ENCODE measurements around the gene DHFR. TPM values are rescaled to one million over a fixed set of nuclear protein-coding genes. Genes with fewer than 3 reads are reported as not detected.
A peak's percentile ranks its signal among the peaks of the same experiment; 100 is the strongest.

DHFR gene
- total RNA-seq (ENCODE audit: unreplicated experiment) = 23.5 TPM
- long read RNA-seq, transcript DHFR-201 (6 exons, 3,917 nt) = major isoform, 6 of 8 reads
- long read RNA-seq, partial matches to known transcripts = 0 of 8 reads
- long read RNA-seq, other reads (novel, unspliced or antisense) = 1 of 8 reads

DNA sequence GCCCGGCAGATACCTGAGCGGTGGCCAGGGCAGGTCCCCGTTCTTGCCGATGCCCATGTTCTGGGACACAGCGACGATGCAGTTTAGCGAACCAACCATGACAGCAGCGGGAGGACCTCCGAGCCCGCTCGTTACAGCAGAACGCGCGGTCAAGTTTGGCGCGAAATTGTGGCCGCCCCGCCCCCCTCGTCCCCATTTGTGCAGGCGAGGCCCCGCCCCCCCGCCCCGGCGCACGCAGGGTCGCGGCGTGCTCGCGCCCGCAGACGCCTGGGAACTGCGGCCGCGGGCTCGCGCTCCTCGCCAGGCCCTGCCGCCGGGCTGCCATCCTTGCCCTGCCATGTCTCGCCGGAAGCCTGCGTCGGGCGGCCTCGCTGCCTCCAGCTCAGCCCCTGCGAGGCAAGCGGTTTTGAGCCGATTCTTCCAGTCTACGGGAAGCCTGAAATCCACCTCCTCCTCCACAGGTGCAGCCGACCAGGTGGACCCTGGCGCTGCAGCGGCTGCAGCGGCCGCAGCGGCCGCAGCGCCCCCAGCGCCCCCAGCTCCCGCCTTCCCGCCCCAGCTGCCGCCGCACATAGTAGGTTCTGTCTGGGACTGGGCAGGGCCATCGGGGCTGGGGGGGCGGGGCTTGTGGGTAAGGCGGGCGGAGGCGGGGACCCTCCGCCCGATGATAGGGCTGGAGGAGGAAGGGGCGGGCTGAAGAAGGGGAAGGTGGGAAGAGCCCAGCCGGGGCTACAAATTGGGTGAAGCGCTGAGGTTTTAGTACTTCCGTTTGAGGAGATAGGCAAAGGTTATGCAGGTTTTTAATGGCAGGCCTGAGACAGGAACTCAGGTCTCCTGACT, at the start of gene DHFR, which contains the start of gene MSH3:
TSS of gene DHFR (minus strand) at position 593 of the 840 bp plus-strand sequence. CDS start at position 99, 494 bp downstream.
TSS of gene MSH3 (plus strand) at position 262 of the 840 bp plus-strand sequence. CDS start at position 338, 76 bp downstream.
- Mint-ChIP-seq H3K27me3 (ENCODE audit: unreplicated experiment) (peaks cover 3% of the 10 kb centered on the region), H3K4me1 (ENCODE audit: low read depth, unreplicated experiment) (peaks cover 8% of the 10 kb centered on the region), H3K9me3 (ENCODE audit: unreplicated experiment) (no peaks in the 10 kb centered on the region), H3K27ac (ENCODE audit: unreplicated experiment) (peak within 1 kb of the TSS; percentile 92), H3K4me3 (ENCODE audit: unreplicated experiment) (peak within 1 kb of the TSS; percentile 99), H3K36me3 (ENCODE audit: unreplicated experiment) (no peaks in the 10 kb centered on the region)
- DNase-seq = peak; percentile 92
- TF ChIP-seq CTCF (IDR thresholded peaks at IDR 0.05; ENCODE audit: partially characterized antibody, unreplicated experiment) = no peak

DNA sequence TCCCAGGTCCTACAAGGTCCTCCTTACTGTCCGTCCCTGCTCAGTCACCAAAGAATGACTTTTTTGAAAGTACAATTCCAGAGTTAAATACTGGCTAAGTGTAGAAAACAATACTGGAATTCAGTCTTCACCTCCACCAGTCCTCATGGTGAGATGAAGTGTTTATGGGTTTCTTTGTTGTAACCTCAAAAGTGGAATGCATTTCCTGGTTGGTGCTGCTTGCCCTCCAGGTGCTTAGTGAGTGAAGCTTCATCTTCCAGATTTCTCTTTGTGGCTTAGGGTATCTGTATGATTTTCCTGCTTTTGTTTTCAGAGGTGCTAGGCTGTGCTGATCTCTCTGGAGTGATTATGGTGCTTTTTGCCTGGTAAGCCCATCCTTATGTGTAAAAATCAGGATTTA, 49.4 kb upstream of the DHFR start:
- no peak for TF ChIP-seq CTCF (IDR thresholded peaks at IDR 0.05; ENCODE audit: partially characterized antibody, unreplicated experiment)
- Mint-ChIP-seq H3K27ac (ENCODE audit: unreplicated experiment) (no peak overlapping the region), H3K4me3 (ENCODE audit: unreplicated experiment) (no peak overlapping the region), H3K4me1 (ENCODE audit: low read depth, unreplicated experiment) (peaks cover 3% of the 10 kb centered on the region), H3K9me3 (ENCODE audit: unreplicated experiment) (peaks cover 1% of the 10 kb centered on the region), H3K36me3 (ENCODE audit: unreplicated experiment) (no peaks in the 10 kb centered on the region), H3K27me3 (ENCODE audit: unreplicated experiment) (no peaks in the 10 kb centered on the region)
- no peak for DNase-seq

- DNase-seq = no peak
- H3K27me3 Mint-ChIP-seq (ENCODE audit: unreplicated experiment) = no peaks in the 10 kb centered on the region
- H3K4me3 Mint-ChIP-seq (ENCODE audit: unreplicated experiment) = no peak overlapping the region
- no peak for TF ChIP-seq CTCF (IDR thresholded peaks at IDR 0.05; ENCODE audit: partially characterized antibody, unreplicated experiment)
- H3K9me3 Mint-ChIP-seq (ENCODE audit: unreplicated experiment) = peaks cover 1% of the 10 kb centered on the region
- no peak overlapping the region for H3K27ac Mint-ChIP-seq (ENCODE audit: unreplicated experiment)
- no peaks in the 10 kb centered on the region for H3K36me3 Mint-ChIP-seq (ENCODE audit: unreplicated experiment)
- peaks cover 3% of the 10 kb centered on the region for H3K4me1 Mint-ChIP-seq (ENCODE audit: low read depth, unreplicated experiment)
These were observed 49.0 kb upstream of the DHFR start for GRCh38 chr5:80703747-80704146.

DNA sequence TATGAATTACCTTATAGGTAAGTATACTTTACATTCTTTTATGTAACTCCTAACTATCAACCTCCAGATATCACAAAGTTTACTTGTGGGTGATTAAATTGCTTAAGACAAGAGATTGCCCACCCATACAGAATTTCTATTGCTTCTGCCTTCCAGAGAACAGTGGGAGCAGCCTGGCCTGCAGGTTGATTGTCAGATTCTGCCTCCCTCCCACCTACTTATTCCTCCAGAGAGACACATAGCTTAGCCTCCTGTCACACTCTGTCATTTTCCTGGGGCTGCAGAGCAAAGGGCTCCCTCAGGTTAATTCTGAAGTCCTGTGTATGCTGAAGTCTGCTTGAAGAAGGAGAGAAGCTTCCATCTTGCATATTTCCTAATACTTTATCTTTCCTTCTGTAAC, 48.5 kb upstream of the DHFR start:
- H3K27me3 Mint-ChIP-seq (ENCODE audit: unreplicated experiment) = no peaks in the 10 kb centered on the region
- H3K4me1 Mint-ChIP-seq (ENCODE audit: low read depth, unreplicated experiment) = peaks cover 3% of the 10 kb centered on the region
- no peak for DNase-seq
- TF ChIP-seq CTCF (IDR thresholded peaks at IDR 0.05; ENCODE audit: partially characterized antibody, unreplicated experiment) = no peak
- no peaks in the 10 kb centered on the region for H3K36me3 Mint-ChIP-seq (ENCODE audit: unreplicated experiment)
- H3K9me3 Mint-ChIP-seq (ENCODE audit: unreplicated experiment) = peaks cover 1% of the 10 kb centered on the region
- H3K27ac Mint-ChIP-seq (ENCODE audit: unreplicated experiment) = no peak overlapping the region
- H3K4me3 Mint-ChIP-seq (ENCODE audit: unreplicated experiment) = no peak overlapping the region

GRCh38 chr5:80701597-80701996, 46.8 kb upstream of the DHFR start:
- TF ChIP-seq CTCF (IDR thresholded peaks at IDR 0.05; ENCODE audit: partially characterized antibody, unreplicated experiment) = no peak
- Mint-ChIP-seq H3K9me3 (ENCODE audit: unreplicated experiment) (peaks cover 1% of the 10 kb centered on the region), H3K4me3 (ENCODE audit: unreplicated experiment) (no peak overlapping the region), H3K27ac (ENCODE audit: unreplicated experiment) (no peak overlapping the region), H3K27me3 (ENCODE audit: unreplicated experiment) (no peaks in the 10 kb centered on the region), H3K36me3 (ENCODE audit: unreplicated experiment) (no peaks in the 10 kb centered on the region), H3K4me1 (ENCODE audit: low read depth, unreplicated experiment) (peaks cover 3% of the 10 kb centered on the region)
- no peak for DNase-seq
